GM19043 (cell line): Measurements from ENCODE around the gene POPDC3.

Source experiments
- ATAC-seq: cut with Tn5 transposase; IDR thresholded peaks from one replicate; pipeline ENCODE4 v1.9.1; 2021; ENCODE audit warnings: low read depth; ENCODE audit not compliant: unreplicated experiment

Gene POPDC3

DNA sequence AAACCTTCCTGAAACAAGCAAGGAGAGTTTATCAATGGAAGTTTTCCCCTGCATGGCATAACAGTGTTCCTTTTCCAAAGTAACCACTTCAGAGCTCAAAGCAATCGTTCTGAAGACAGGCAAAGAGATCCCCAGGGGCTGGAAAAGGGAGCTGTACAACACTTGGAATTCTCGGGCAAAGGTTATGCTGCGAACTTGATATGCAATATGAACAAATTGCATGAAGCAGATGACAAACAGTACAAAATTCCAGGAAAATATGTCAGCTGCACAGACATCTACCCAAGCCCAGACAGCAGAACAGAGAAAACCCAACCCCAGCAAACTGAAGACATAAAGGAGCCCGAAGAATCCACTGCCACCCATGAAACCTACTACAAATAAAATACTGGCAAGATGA lies 18.4 kb downstream of the POPDC3 start:
- ATAC-seq = no peak

DNA sequence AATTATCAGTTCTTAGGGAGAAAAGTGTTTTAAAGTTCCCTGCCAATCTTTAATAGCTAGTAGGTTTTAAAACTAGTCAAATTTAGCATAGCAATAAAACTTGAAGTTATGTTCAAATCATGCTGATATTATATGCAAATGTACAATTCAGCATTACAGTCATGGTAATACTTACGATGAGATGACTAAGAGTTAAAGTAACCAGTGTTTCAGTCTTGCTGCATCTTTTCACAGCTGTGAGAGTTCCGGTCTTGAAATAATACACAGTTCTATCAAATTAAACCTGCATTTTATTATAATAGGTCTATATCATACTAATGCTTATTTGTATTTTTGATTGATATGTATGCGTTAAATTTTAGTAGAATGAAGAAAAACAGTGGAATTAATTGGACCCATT lies 26.1 kb downstream of the POPDC3 start:
- ATAC-seq = no peak

DNA sequence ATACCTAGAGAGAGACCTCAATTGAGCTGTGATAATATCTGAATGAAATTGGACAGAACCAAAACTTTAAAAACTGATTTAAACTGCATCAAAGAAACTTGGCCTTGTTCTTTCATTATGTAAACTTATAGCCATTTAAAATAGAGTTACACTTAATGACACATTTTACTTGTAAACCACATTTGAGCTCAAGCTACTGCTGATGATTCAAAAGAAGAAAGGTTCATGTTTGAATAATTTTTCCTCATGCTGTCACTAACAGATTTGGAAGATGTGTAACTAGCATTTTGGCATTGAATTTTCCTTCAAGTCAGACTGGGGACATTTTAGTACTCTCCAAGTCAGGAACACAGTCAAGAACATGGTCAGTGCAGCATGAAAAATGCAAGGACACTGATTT lies 26.9 kb downstream of the POPDC3 start:
- no peak for ATAC-seq

DNA sequence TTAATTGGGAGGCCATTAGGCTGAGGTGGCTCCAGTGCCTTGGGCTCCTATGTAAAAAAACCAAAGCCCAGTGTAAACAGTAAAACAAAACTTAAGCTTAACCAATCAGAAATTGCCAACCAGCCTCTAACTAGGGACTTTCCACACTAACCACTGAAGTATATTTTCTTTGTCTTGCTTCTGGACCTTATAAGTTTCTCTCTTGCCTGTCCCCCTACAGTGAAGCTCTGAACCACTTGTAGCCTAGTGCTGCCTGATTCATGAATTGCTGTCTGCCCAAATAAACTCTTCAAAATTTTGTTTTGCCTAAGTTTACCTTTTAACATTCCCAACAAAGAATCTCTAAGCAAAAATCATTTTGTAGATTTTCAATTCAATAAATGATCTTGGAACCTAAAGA lies 28.2 kb downstream of the POPDC3 start:
- no peak for ATAC-seq

DNA sequence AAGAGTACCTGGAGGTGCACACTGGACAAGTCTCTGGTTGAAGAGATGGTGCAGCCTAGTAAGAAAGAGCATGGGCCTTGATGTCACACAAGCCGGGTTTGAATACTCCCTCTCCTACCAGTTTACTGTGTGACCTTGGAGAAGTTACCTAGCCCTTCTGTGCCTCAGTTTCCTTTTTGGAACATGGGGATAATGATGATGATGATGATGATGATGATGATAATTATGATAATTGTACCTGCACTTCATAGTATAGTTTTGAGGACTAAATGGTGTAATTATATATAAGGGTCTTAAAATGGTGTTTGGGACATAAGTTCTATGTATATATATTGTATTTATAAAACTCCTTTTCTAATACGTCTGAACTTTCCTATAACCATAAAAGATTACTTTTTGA lies 41.7 kb downstream of the POPDC3 start:
- ATAC-seq = no peak

DNA sequence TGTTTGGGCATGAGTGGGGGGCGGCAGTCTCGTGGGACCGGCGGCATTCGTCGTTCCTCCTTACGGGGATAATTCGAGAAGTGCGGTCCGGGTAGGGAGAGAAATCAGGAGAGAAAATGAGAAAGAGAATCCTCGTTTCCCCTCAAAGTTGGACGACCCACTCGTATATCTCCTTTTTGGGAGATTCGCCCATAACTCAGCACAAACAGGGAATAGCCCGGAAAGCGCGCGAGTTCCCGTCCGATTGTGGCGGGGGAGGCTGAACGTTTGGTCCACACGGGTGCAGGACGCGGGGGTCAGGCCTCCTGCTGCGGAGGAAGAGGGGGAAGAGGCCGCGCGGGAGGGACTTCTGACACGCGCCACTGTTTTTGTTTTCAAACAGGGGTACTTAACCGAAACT lies 42.4 kb downstream of the POPDC3 start:
- ATAC-seq = no peak

DNA sequence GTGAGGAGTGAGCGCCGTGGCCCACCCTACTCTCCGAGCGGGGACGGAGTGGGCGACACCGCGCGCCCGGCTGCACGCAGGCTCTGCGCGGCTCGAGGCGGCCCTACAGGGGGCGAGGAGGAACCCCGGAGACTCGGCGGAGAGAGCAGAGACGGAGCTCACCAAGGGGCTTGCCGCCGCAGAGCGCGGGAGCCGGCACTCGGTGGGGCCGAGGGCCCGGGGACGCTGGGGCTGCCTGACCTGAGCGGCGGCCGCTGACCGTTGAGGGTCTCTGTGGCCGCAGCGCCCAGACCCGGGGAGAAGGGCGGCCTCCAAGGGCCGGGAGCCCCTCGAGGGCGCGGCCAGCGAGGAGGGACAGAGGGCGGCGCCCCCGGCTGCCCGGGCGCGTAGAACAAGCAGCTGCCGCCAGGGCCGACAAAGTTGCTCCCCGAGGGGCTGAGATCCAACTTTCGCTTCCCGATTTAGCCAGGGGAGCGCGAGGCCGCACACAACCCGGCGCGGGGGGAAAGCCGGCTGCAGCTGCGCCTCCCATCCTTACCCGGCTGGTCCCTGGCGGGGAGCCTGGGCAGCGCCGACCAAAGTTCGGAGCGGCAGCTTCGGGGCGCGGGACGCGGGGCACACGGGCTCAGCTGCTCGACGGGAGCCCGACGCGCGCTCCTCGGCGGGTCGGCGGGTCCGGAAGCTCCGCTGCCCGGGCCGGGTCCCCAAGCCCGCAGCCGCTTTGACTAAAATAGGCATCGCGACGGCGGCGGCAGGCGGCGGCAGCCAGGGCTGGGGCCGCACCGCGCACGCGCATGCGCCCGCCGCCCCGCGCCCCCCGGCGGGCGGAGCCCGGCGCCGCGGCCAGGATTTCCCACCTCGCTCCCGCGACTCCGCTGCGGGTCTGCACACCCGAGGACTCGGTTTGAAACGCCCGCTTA lies 43.1 kb downstream of the POPDC3 start:
- peak; percentile 45 for ATAC-seq

DNA sequence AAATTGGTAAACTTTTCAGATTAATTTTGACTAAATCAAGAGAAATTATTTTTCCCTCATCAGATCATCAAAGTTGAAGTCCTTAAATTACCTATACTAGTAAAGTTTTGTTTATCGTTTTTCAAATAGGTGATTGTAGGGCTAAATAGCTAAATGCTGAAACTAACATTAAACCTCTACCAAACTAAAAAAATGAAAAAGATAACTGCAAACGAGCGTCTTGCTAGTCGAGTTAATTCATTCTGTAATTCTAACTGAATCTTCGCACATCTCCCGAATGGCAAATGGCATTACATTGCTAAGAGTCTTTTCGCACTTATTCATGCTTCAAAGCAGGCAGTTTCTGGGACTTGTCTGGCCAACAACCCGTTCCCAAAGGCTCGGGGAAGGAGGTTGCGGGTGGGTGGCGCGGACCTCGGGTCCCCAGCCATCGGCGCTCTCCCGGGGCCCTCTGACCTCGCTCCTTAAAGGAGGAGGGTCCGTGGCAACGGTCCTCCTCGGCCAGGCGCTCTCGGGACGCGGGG lies 43.8 kb downstream of the POPDC3 start:
- ATAC-seq = no peak

DNA sequence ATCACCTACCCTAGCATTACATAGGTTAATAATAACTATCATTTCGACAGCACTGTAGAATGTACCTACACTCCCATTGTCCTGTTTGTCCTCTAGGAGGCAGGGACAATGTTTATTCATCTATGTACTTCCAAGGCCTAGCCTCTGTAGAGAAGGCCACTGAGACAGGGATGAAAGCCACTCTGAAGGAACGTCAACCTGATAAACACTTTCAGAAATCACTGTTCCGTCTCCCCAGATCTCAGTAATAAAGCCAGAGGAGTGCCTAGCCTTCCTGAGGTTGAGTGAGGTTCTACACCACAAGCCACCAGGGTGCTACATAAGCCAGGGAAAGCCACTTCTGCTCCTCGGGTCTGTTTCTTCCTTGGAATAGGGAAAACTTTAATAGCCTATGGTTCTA lies 44.8 kb downstream of the POPDC3 start:
- ATAC-seq = no peak

DNA sequence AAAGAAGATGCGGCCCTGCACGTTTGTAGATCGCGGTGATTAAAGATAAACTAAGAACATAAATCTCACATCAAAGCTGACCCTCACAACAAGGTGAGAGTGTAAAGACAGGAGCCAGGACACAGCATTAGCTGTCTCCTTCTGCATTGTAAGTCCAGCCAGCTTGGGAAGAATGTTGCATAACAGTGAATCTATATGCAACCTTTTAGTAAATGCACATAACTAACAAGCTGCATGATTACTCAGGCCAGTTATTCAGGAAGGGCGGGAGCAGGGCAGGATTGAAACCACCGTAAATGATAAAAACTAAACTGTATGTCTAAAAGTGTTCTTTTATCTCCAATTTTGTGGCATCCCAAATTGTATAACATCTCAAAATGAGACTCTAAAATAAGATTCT lies 57.1 kb downstream of the POPDC3 start:
- no peak for ATAC-seq

DNA sequence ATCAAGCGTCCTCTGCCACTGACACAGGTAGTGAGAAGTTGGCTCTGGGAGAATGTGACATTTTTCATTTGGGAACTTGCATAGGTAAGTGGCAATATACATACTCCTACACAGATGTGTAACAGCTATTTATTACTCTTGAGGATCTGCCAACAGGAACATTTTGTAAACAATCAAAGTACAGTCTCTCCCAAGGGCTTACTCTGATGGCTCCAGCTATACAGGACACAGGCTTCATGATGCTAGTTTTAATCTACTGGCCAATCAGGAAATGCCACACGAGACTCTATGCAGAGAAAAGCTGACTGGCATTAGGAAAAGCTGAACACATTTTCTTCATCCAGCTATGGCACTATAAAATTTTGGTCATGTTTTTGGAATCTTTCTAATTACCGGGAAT lies 57.8 kb downstream of the POPDC3 start:
- no peak for ATAC-seq

DNA sequence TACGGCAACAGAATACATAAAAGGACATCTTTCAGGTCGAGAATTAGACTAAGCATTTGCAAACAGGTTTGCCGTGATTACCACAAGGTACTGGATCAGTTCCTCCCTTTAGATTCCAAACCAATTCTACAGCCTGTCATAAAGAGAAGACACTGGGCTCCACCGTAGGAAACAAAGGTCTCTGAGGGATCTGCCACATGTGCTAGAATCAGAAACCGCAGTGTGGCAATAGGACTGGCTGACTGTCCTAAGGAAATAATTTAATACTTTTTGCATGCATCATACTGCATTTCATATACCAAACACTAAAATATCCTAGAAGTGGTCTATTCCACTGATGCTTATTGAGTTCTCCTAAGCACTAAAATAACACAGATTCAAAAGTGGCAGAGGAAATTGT lies 59.2 kb downstream of the POPDC3 start:
- ATAC-seq = no peak

DNA sequence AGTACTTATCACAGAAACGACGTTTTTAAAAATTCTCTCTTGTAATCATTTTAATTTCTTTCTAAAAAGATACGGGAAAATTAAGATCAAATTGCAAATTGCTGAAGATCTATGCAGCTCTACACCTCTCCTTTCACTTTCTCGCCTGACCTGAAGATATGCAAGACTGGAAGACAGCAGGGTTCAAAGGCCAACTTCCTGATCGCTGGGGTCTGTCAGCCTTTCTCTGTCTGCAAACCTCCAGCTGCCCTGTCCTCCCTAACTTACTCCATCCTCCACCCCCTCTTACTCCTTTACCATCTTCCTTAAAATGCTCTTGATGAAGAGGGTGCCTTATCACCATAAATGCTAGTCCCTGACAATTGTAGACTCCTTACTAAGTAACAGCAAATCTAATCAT lies 63.7 kb downstream of the POPDC3 start:
- no peak for ATAC-seq

DNA sequence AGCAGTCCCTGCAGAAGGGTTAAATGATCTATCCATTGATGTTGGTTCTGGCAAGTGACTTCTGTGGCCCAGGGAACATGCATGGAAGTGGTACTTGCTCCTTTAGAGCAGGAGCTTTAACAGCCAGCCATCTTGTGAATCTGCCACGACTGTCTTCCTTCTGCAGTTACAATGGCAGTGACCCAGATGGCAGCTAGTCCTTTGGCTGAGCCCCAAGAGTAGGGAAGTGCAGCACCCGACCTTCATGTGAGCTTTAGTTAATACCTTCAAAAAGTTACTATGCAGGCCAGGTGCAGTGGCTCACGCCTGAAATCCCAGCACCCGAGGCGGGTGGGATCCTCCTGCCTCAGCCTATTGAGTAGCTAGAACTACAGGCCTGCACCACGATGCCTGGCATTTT lies 66.4 kb downstream of the POPDC3 start:
- no peak for ATAC-seq

DNA sequence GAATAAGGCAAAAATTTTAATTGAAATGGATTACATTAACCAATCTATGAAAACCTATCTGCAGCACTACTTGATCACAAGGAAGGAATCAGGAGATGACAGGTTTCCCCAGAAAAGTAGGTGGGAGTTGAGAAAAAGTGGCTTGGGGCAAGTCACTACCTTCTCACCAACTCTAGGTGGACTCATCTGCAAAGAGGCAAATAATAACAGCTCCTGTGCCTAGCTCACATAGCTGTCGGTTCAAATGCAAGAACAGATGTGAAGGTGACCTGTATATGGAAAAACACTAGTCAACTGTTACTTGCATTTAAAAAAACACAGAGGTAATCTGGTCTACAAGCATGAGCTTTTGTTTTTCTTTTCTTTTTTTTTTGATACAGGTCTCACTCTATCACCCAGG lies 67.2 kb downstream of the POPDC3 start:
- no peak for ATAC-seq

DNA sequence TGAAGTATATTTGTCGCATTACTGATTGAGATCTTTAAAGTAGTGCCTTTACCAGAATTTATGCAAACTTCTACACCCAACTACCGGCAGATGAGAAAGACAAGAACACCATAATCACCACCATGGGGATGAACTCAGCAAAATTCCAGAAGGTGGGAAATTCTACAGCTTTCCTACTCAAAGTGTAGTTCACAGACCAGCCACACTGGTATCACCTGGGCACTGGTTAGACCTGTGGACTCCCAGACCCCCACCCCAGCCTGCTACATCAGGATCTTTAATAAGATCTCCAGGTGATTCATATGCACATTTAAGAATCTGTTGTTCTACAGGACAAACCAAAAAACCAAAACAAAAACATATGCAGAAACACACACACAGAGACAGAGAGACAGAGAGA lies 67.9 kb downstream of the POPDC3 start:
- no peak for ATAC-seq

DNA sequence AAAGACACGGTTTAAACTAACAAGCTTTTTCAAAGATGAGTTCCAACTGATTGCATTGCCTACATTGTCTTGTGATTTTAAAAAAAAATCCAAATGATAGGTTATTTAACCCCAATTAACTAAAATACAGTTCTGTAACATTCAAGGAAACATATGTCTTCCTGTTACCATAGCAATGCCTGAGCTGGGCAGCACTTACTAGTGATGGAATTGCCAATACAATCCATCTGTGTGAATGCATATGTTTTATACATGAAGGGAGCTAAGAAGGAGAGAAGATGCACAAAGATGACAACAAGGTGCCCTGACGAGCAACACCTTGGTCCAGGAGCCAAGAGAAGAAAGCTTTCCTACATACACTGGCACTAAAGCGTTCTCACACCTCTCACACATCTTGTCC lies 68.7 kb downstream of the POPDC3 start:
- ATAC-seq = no peak

DNA sequence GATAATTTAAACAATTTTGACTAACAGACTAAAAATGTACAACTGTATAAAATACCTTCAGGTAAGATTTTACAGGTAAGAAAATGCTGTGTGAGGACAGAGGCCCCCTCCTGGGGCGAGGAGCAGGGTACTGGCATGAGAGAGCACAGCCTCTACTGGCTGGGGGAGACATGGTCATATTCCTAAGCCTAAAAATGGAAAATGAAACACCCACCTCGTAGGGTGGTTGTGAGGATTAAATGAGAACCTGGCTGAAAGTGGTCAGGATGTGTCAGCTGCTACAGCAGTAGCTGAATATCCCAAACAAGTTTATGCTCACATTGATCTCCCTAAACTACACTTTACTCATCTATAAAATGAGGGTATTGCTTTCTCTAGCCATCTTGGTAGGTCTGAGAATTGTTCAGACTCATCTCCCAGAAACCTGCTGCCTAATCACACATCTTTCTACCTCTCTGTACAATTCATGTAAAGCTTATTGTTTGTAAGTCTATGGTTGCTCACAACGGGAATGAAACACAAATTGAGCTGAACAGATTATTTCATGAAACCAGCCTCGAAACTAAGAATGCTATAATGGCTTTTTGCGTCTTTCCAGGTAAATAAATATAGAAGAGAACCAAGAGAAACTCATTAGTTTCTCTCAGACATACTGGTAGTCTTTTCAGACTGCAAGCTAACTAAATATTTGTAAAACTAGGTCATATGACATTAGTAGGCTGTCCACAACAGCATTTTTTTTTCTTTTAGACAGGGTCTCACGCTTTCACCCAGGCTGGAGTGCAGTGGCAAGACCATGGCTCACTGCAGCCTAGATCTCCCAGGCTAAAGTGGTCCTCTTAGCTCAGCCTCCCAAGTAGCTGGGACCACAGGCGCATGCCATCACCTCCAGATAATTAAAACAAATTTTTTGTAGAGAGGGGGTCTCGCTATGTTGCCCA lies 69.6 kb downstream of the POPDC3 start:
- no peak for ATAC-seq

DNA sequence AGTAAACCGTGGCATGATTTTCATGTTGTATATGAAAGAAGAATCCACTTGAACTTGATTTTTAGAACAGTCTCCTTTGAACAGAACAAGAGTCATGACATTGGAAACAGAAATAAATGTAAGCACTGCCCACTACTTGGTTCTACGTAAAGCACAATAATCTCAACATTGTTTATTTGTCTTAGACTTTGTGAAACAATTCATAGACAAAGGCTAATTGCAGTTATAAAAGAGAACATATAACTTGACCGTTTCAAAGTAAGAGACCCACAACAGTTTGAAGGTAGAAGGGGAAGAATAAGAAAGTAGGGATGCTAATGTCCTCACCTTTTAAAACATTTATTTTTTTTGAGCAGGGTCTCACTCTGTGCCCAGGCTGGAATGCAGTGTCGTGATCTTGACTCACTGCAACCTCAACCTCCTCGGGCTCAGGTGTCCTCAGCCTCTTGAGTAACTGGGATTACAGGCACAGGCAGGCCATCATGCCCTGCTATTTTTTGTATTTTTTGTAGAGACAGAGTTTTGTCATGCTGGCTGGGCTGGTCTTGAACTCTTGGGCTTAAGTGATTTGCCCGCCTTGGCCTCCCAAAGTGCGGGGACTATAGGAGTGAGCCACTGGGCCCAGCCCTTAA lies 71.1 kb downstream of the POPDC3 start:
- ATAC-seq = no peak
